HepG2 (cell line): Measurements from ENCODE around the gene PCGF3.

Experiments
- EZH2 ChIP-seq: conservative IDR thresholded peaks from 2 replicates; pipeline ENCODE4 v1.6.1; 2012; ENCODE audit warnings: mild to moderate bottlenecking, low read depth, low read length, moderate library complexity
- FOXJ3 ChIP-seq: sonication (generic); formaldehyde crosslinking; IDR thresholded peaks from 2 replicates; pipeline ENCODE4 v1.4.0; 2020; ENCODE audit warnings: missing genetic modification reagents, mild to moderate bottlenecking, borderline replicate concordance
- JUN ChIP-seq: sonication (generic); formaldehyde crosslinking; IDR thresholded peaks from 2 replicates; pipeline ENCODE4 v1.4.0; 2020; ENCODE audit warnings: mild to moderate bottlenecking, missing genetic modification reagents
- NR2F2 ChIP-seq: IDR thresholded peaks from 2 replicates; pipeline ENCODE4 v1.6.1; 2012; ENCODE audit warnings: low read depth, inconsistent platforms, borderline replicate concordance
- PCBP2 ChIP-seq: fragments of 200-400 bp; formaldehyde crosslinking; optimal IDR thresholded peaks from 2 replicates; pipeline ENCODE3; 2018; ENCODE audit warnings: low read length, low read depth; ENCODE audit not compliant: poor library complexity, severe bottlenecking
- PHB2 ChIP-seq: fragments of 450-650 bp; IDR thresholded peaks from 2 replicates; pipeline ENCODE4 v1.6.1; 2018; ENCODE audit not compliant: partially characterized antibody
- POLR2A ChIP-seq, 2 experiments: IDR thresholded peaks; 2 replicates each; pipeline ENCODE4 v1.6.1; 2011; ENCODE audit warnings: low read depth in 2 of 2, low read length in 2 of 2, mild to moderate bottlenecking in 1 of 2, moderate library complexity in 1 of 2; ENCODE audit not compliant: insufficient read depth in 1 of 2
- POLR2AphosphoS5 ChIP-seq: IDR thresholded peaks from 2 replicates; pipeline ENCODE4 v1.6.1; 2012; ENCODE audit warnings: low read depth, low read length
- REL ChIP-seq: sonication (generic); formaldehyde crosslinking; conservative IDR thresholded peaks from 2 replicates; pipeline ENCODE4 v1.8.0; 2022; ENCODE audit warnings: mild to moderate bottlenecking, missing genetic modification reagents, moderate library complexity
- ZBTB38 ChIP-seq: sonication (generic); formaldehyde crosslinking; IDR thresholded peaks from 2 replicates; pipeline ENCODE4 v1.5.1; 2020; ENCODE audit warnings: mild to moderate bottlenecking, missing genetic modification reagents
- ZNF331 ChIP-seq: sonication (generic); formaldehyde crosslinking; IDR thresholded peaks from 2 replicates; pipeline ENCODE4 v1.4.0; 2020; ENCODE audit warnings: missing genetic modification reagents
- ZNF644 ChIP-seq: IDR thresholded peaks from 2 replicates; pipeline ENCODE4 v1.6.1; 2016; ENCODE audit warnings: low read depth
- TF ChIP-seq, protein P1 (sequence below): sonication (generic); formaldehyde crosslinking; IDR thresholded peaks from 2 replicates; pipeline ENCODE4 v1.8.0; 2022; ENCODE audit warnings: missing genetic modification reagents, mild to moderate bottlenecking, inconsistent platforms, borderline replicate concordance

DNA sequence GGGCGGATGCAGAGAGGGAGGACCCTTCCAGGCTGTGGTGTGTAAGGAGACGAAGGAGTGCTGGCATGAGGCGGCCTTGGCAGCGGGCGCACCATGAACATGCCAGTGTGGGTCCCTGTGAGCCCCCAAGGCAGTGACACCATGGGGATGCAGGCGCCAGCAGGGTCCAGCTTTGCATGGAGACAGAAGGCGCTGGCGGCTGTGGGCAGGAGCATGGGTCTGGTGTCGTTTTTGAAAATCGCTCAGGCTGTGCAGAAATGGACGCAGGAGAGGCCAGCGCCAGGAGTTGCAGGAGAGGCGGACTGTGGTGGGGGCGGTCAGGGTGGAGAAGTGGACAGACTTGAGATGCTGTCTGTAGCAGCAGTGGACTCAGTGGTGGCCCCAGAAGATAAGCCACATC lies 56.1 kb downstream of the PCGF3 start:
- TF ChIP-seq FOXJ3 (CRISPR knock-in tag) (no peak), POLR2AphosphoS5 (no peak), JUN (no peak), EZH2 (no peak), ZBTB38 (no peak), NR2F2 (no peak), PHB2 (no peak), PCBP2 (no peak), ZNF644 (no peak), POLR2A (IDR thresholded peaks at IDR 0.05; ENCODE audit: insufficient read depth in 1 of 2, low read depth in 2 of 2, low read length in 2 of 2) (no peak), ZNF331 (CRISPR knock-in tag) (no peak), REL (CRISPR knock-in tag) (no peak)
- TF ChIP-seq, protein P1, sequence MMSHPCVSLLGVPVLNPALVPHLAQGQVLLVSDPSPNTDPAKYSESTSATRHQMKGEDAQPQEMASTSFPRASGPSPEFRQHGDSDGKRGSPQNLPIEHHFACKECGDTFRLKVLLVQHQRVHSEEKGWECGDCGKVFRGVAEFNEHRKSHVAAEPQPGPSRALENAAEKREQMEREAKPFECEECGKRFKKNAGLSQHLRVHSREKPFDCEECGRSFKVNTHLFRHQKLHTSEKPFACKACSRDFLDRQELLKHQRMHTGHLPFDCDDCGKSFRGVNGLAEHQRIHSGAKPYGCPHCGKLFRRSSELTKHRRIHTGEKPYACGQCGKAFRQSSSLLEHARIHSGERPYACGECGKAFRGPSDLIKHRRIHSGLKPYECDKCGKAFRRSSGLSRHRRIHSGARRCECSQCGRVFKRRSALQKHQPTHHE (CRISPR knock-in tag), result no peak
